ENCODE results near the gene OR6P1. TPM values are rescaled to one million over a fixed set of nuclear protein-coding genes. Genes with fewer than 3 reads are reported as not detected.

The OR6P1 gene
- total and polyA plus RNA-seq, 11 donors, result not detected

DNA sequence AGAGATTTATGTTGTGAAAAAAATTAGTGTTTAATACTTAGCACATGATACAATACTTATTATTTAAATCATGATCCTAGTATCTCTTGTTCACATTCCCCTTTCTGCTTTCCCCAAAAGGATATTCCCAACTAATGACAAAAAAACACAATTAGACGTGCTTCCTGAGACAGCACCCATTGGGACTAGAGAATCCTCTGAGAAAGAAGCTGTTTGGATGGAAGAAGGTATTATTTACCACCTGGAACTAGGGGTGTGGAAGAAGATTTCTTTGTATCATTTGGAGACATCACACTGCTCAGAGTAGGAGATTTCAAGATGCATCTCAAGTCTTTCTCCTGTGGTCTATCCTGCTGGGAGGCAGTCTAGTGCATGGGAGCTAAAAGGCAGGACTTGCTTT lies 34.6 kb upstream of the OR6P1 start, which contains the start of gene OR10Z1:
Gene OR10Z1 (plus strand): TSS at position 301 of the 400 bp plus-strand sequence. CDS start 1,171 bp downstream, outside the sequence.
- intact Hi-C loops (cut with DNase I), result no loop called here
- no peaks in the 10 kb centered on the region for H3K4me1 ChIP-seq
- H3K27me3 ChIP-seq, result no peaks in the 10 kb centered on the region
- H3K36me3 ChIP-seq, result no peaks in the 10 kb centered on the region
- no peak within 1 kb of the TSS for H3K27ac ChIP-seq
- ATAC-seq (no peak), DNase-seq (no peak)
- no peak within 1 kb of the TSS for H3K4me3 ChIP-seq
- WGBS, 4 donors, result 79 to 86% (median 82%) methylated on average over 1 of the region's 1 CpG
- H3K9me3 ChIP-seq, result peaks cover 0 to 3% (median 0%) of the 10 kb centered on the region in 12 donors
- no peak for TF ChIP-seq POLR2A (IDR thresholded peaks at IDR 0.05)
- TF ChIP-seq, protein P1, sequence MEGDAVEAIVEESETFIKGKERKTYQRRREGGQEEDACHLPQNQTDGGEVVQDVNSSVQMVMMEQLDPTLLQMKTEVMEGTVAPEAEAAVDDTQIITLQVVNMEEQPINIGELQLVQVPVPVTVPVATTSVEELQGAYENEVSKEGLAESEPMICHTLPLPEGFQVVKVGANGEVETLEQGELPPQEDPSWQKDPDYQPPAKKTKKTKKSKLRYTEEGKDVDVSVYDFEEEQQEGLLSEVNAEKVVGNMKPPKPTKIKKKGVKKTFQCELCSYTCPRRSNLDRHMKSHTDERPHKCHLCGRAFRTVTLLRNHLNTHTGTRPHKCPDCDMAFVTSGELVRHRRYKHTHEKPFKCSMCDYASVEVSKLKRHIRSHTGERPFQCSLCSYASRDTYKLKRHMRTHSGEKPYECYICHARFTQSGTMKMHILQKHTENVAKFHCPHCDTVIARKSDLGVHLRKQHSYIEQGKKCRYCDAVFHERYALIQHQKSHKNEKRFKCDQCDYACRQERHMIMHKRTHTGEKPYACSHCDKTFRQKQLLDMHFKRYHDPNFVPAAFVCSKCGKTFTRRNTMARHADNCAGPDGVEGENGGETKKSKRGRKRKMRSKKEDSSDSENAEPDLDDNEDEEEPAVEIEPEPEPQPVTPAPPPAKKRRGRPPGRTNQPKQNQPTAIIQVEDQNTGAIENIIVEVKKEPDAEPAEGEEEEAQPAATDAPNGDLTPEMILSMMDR (IDR thresholded peaks at IDR 0.05), result no peak

DNA sequence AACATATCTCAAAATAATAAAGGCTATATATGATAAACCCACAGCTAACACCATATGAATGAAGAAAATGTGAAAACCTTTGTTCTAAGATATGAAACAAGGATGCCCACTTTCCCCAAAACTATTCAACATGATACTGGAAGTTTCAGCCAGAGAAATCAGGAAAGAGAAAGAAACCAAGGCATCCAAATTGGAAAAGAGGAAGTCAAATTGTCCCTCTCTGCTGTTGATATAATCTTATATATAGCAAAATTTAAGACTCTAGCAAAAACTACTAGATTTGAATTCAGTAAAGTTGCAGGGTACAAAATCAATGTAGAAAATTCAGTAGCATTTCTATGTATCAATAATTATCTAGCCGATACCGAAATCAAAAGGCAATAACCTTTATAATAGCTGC lies 30.4 kb upstream of the OR6P1 start:
- ATAC-seq, result no peak
- 50 to 96% (median 89%) methylated on average over 2 of the region's 2 CpGs for WGBS, 4 donors
- H3K27me3 ChIP-seq, result no peaks in the 10 kb centered on the region
- no peak overlapping the region for H3K27ac ChIP-seq
- no peak for DNase-seq
- H3K4me3 ChIP-seq, result no peak overlapping the region
- peaks cover 0 to 40% (median 13%) of the 10 kb centered on the region in 12 donors for H3K9me3 ChIP-seq
- intact Hi-C loops (cut with DNase I), result no loop called here
- no peaks in the 10 kb centered on the region for H3K36me3 ChIP-seq
- no peaks in the 10 kb centered on the region for H3K4me1 ChIP-seq
- no peak for TF ChIP-seq POLR2A (IDR thresholded peaks at IDR 0.05)
- TF ChIP-seq, protein P1 (IDR thresholded peaks at IDR 0.05), result no peak

- Histone ChIP-seq H3K27ac (no peak overlapping the region), H3K36me3 (no peaks in the 10 kb centered on the region), H3K27me3 (no peaks in the 10 kb centered on the region), H3K9me3 (peaks cover 0 to 24% (median 7%) of the 10 kb centered on the region in 12 donors), H3K4me3 (no peak overlapping the region), H3K4me1 (no peaks in the 10 kb centered on the region)
- ATAC-seq (no peak), DNase-seq (no peak)
- 78 to 85% (median 84%) methylated on average over 1 of the region's 1 CpG for WGBS, 4 donors
- intact Hi-C loops (cut with DNase I), result no loop called here
- no peak for TF ChIP-seq POLR2A (IDR thresholded peaks at IDR 0.05)
- TF ChIP-seq, protein P1 (IDR thresholded peaks at IDR 0.05), result no peak
Observed at GRCh38 chr1:158586942-158587341, 16.6 kb upstream of the OR6P1 start.

GRCh38 chr1:158583962-158584361 lies 13.6 kb upstream of the OR6P1 start:
- no peak for TF ChIP-seq POLR2A (IDR thresholded peaks at IDR 0.05)
- no peaks in the 10 kb centered on the region for H3K36me3 ChIP-seq
- intact Hi-C loops (cut with DNase I), result no loop called here
- DNase-seq (no peak), ATAC-seq (no peak)
- no peaks in the 10 kb centered on the region for H3K27me3 ChIP-seq
- peaks cover 0 to 24% (median 7%) of the 10 kb centered on the region in 12 donors for H3K9me3 ChIP-seq
- no peak overlapping the region for H3K4me3 ChIP-seq
- no peak overlapping the region for H3K27ac ChIP-seq
- WGBS, 4 donors, result 51 to 57% (median 54%) methylated on average over 4 of the region's 4 CpGs
- H3K4me1 ChIP-seq, result no peaks in the 10 kb centered on the region

DNA sequence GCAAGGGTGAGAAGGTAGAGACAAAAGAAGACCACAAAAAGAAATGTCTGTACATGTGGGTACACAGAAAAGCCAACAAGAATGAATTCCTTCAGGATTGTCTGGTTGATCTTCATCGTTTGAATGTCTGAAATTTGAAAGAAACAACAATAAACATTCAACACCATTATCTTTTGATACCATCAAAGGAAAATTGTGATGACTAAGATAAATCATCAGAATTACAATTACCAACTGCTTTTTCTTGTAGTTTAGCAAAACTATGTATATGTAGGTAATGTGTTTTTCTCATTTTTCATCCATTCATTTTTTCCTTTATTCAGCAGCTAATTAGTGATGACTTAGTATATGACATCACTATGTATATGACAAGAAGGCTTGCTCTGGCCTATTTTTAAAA lies 9.4 kb upstream of the OR6P1 start, which contains the start of gene OR10X1:
Gene OR10X1 (minus strand): TSS at position 167 of the 400 bp plus-strand sequence. CDS start 0 bp downstream, at position 167.
- TF ChIP-seq POLR2A (IDR thresholded peaks at IDR 0.05), result no peak
- TF ChIP-seq, protein P1 (IDR thresholded peaks at IDR 0.05), result no peak
- Histone ChIP-seq H3K4me1 (no peaks in the 10 kb centered on the region), H3K4me3 (no peak within 1 kb of the TSS), H3K9me3 (peaks cover 0 to under 1% (median 0%) of the 10 kb centered on the region in 12 donors), H3K36me3 (no peaks in the 10 kb centered on the region), H3K27me3 (no peaks in the 10 kb centered on the region), H3K27ac (no peak within 1 kb of the TSS)
- intact Hi-C loops (cut with DNase I), result no loop called here
- 79 to 89% (median 83%) methylated on average over 1 of the region's 1 CpG for WGBS, 4 donors
- no peak for DNase-seq
- ATAC-seq, result no peak
